B cell (primary cell): ENCODE results near the gene ELMO1. TPM values are rescaled to one million over a fixed set of nuclear protein-coding genes. Genes with fewer than 3 reads are reported as not detected.

ENCODE experiments used
- ATAC-seq: fragments of 200-7000 bp; cut with Tn5 transposase; one replicate; pipeline ENCODE4 v1.10.0; 2021; ENCODE audit warnings: low read depth, mild to moderate bottlenecking, moderate number of reproducible peaks, moderate library complexity
- CTCF ChIA-PET: fragments of 350-600 bp; sonication (Branson Sonifier 250); formaldehyde crosslinking; loops from one replicate; lab custom pipeline; 2021; ENCODE audit warnings: antibody characterized with exemption, inconsistent platforms; lab: Charles Lee
- POLR2A ChIA-PET: fragments of 350-600 bp; sonication (Branson Sonifier 250); formaldehyde crosslinking; loops from one replicate; lab custom pipeline; 2021; ENCODE audit warnings: antibody characterized with exemption; lab: Charles Lee
- DNase-seq: peaks from one replicate; pipeline ENCODE4 v3.0.0; 2013
- H2AFZ ChIP-seq: 2 replicates; pipeline ENCODE4 v1.6.1; 2012; ENCODE audit warnings: mild to moderate bottlenecking, low read depth, low read length; ENCODE audit not compliant: insufficient read depth, poor library complexity, severe bottlenecking
- H3K27ac ChIP-seq, 2 donors: 1 replicate in 1 of 2; 2 replicates in 1 of 2; pipeline ENCODE4 v1.5.1; 2012 to 2013; ENCODE audit warnings: low read length in 2 of 2, mild to moderate bottlenecking in 2 of 2, moderate library complexity in 1 of 2
- H3K27me3 ChIP-seq, 4 experiments: fragments of 200-600 bp in 1 of 4; sonication (generic) in 1 of 4; replicated peaks in 1 of 4; 1 replicate in 2 of 4; 2 replicates in 2 of 4; pipeline versions ENCODE4 v1.6.1 to v1.7.0; 2013 to 2016; ENCODE audit warnings: low read length in 3 of 4, mild to moderate bottlenecking in 2 of 4, mixed read lengths in 1 of 4, moderate library complexity in 1 of 4; ENCODE audit not compliant: insufficient read depth in 4 of 4, control insufficient read depth in 3 of 4; ENCODE audit errors: control extremely low read depth in 1 of 4
- H3K36me3 ChIP-seq, 2 experiments: replicated peaks in 1 of 2; 1 replicate in 1 of 2; 2 replicates in 1 of 2; pipeline versions ENCODE4 v1.6.1 to v1.7.1; 2013; ENCODE audit warnings: low read length in 1 of 2; ENCODE audit not compliant: insufficient read depth in 2 of 2, control insufficient read depth in 1 of 2; ENCODE audit errors: control extremely low read depth in 1 of 2, extremely low read depth in 1 of 2
- H3K4me1 ChIP-seq, 2 donors: fragments of 200-600 bp in 1 of 2; sonication (generic) in 1 of 2; 1 replicate in 1 of 2; 2 replicates in 1 of 2; pipeline versions ENCODE4 v1.5.1 to v1.6.1; 2013 to 2017; ENCODE audit warnings: low read length in 2 of 2; ENCODE audit not compliant: control insufficient read depth in 2 of 2, insufficient read depth in 2 of 2
- H3K4me2 ChIP-seq: replicated peaks from 2 replicates; pipeline ENCODE3; 2012; ENCODE audit warnings: mild to moderate bottlenecking, low read depth, low read length; ENCODE audit not compliant: poor library complexity, severe bottlenecking
- H3K4me3 ChIP-seq, 5 experiments: fragments of 200-600 bp in 1 of 5; sonication (generic) in 1 of 5; 1 replicate in 3 of 5; 2 replicates in 2 of 5; pipeline versions ENCODE4 v1.5.1 to v1.7.0; 2011 to 2016; ENCODE audit warnings: low read length in 4 of 5, mild to moderate bottlenecking in 4 of 5, low read depth in 2 of 5, control low read depth in 1 of 5, moderate library complexity in 1 of 5; ENCODE audit not compliant: insufficient read depth in 1 of 5; ENCODE audit errors: control extremely low read depth in 1 of 5, extremely low read depth in 1 of 5
- H3K79me2 ChIP-seq: fragments of 200-600 bp; sonication (generic); one replicate; pipeline ENCODE4 v1.6.0; 2016; ENCODE audit warnings: low read length; ENCODE audit not compliant: control insufficient read depth, insufficient read depth
- H3K9ac ChIP-seq: fragments of 200-600 bp; sonication (generic); 2 replicates; pipeline ENCODE4 v1.6.1; 2017; ENCODE audit warnings: mild to moderate bottlenecking, low read length, moderate library complexity
- H3K9me3 ChIP-seq, 3 donors: one replicate each; pipeline versions ENCODE4 v1.6.1 to v1.7.1; 2013; ENCODE audit warnings: low read length in 2 of 3; ENCODE audit not compliant: control insufficient read depth in 2 of 3, insufficient read depth in 1 of 3; ENCODE audit errors: control extremely low read depth in 1 of 3
- H4K20me1 ChIP-seq: 2 replicates; pipeline ENCODE4 v1.6.0; 2012; ENCODE audit warnings: mild to moderate bottlenecking, low read length; ENCODE audit not compliant: insufficient read depth, control insufficient read depth, poor library complexity, severe bottlenecking
- H3K27ac Mint-ChIP-seq: one replicate; pipeline ENCODE4 v1.8.0; 2021; ENCODE audit warnings: mixed read lengths
- H3K27me3 Mint-ChIP-seq: one replicate; pipeline ENCODE4 v1.8.0; 2021; ENCODE audit warnings: mixed read lengths
- H3K4me1 Mint-ChIP-seq: one replicate; pipeline ENCODE4 v1.8.0; 2021; ENCODE audit warnings: mixed read lengths
- H3K4me3 Mint-ChIP-seq: one replicate; pipeline ENCODE4 v1.8.0; 2021; ENCODE audit warnings: mixed read lengths
- H3K9me3 Mint-ChIP-seq: one replicate; pipeline ENCODE4 v1.8.0; 2022; ENCODE audit warnings: mixed read lengths; ENCODE audit not compliant: insufficient read depth
- CTCF ChIP-seq: fragments of 200-600 bp; IDR thresholded peaks from one replicate; pipeline ENCODE4 v1.8.0; 2022; ENCODE audit warnings: antibody characterized with exemption, mild to moderate bottlenecking
- EZH2 ChIP-seq: IDR thresholded peaks from 2 replicates; pipeline ENCODE4 v1.6.1; 2012; ENCODE audit warnings: borderline replicate concordance, low read depth, mild to moderate bottlenecking, moderate library complexity, low read length; ENCODE audit not compliant: insufficient read depth, poor library complexity, severe bottlenecking
- WGBS: methylation state at CpG from one replicate; pipeline ENCODE4 v1.1.5; 2013; ENCODE audit warnings: missing lambda C conversion rate; ENCODE audit not compliant: insufficient coverage; 5-methylcytosine and 5-hydroxymethylcytosine counted together
- intact Hi-C: fragments of 100-400 bp; cut with micrococcal nuclease; formaldehyde crosslinking; loops from one replicate; pipeline ENCODE4 v1.10.0; 2022
- polyA plus RNA-seq: library from polyadenylated mRNA; depleted of rRNA; stranded (reverse); fragments of >200 nt; gene quantifications from 2 replicates; pipeline ENCODE4 v1.2.3, GENCODE V29; 2012
- total RNA-seq, 2 donors: library from RNA; stranded (reverse); fragments of 120-200 nt in 1 of 2; gene quantifications; 1 replicate in 1 of 2; 2 replicates in 1 of 2; pipeline versions ENCODE4 v1.2.3 to v1.2.4, GENCODE V29; 2013 to 2022

The ELMO1 gene
- total and polyA plus RNA-seq, 2 donors (not counting 1 experiment from before 2014, with no cell fraction given), result 44.7 to 177 TPM

GRCh38 chr7:37359662-37360444 lies 88.8 kb downstream of the ELMO1 start:
- H4K20me1 ChIP-seq, result peaks cover 52% of the 10 kb centered on the region

More at GRCh38 chr7:37359662-37360444, 88.8 kb downstream of the ELMO1 start:
- H3K27ac ChIP-seq, result no peak overlapping the region
- Mint-ChIP-seq H3K27me3 (no peaks in the 10 kb centered on the region), H3K27ac (no peak overlapping the region), H3K4me3 (no peak overlapping the region), H3K9me3 (no peaks in the 10 kb centered on the region), H3K4me1 (peaks cover 23% of the 10 kb centered on the region)
- 100% methylated on average over 9 of the region's 11 CpGs for WGBS
- H3K9ac ChIP-seq, result no peak overlapping the region
- no peak overlapping the region for H3K4me3 ChIP-seq
- no peaks in the 10 kb centered on the region for H3K9me3 ChIP-seq
- ChIA-PET CTCF (interaction anchor here (0.6 to 1.0 kb wide), 4 partner anchors 15 to 959 kb away, joined by 3 to 8 read pairs (median 3); no protein-coding TSS in a partner anchor), POLR2A (no interaction called here)
- H3K4me1 ChIP-seq, result peaks cover 5 to 8% of the 10 kb centered on the region in 2 donors
- no peaks in the 10 kb centered on the region for H3K27me3 ChIP-seq
- ATAC-seq (no peak), DNase-seq (no peak)
- no peak overlapping the region for H2AFZ ChIP-seq
- H3K79me2 ChIP-seq, result peaks cover 60% of the 10 kb centered on the region
- no peak overlapping the region for H3K4me2 ChIP-seq
- no peak for TF ChIP-seq EZH2
- no peak for TF ChIP-seq CTCF
- intact Hi-C loops, result no loop called here
- H3K36me3 ChIP-seq, result no peaks in the 10 kb centered on the region
